KMS-11 (cell line): Measurements from ENCODE around the gene JAK1.

Source experiments
- H2AFZ ChIP-seq: fragments of 200-600 bp; sonication (generic); 2 replicates; pipeline ENCODE4 v1.6.1; 2016; ENCODE audit warnings: antibody characterized with exemption, mixed run types, low read depth
- H3K27ac ChIP-seq: fragments of 200-600 bp; sonication (generic); 2 replicates; pipeline ENCODE4 v1.6.1; 2016; ENCODE audit warnings: mild to moderate bottlenecking, mixed run types
- H3K27me3 ChIP-seq: fragments of 200-600 bp; sonication (generic); 2 replicates; pipeline ENCODE4 v1.6.1; 2017; ENCODE audit warnings: mild to moderate bottlenecking, low read depth, mixed run types, moderate library complexity; ENCODE audit not compliant: insufficient read depth
- H3K36me3 ChIP-seq: fragments of 200-600 bp; sonication (generic); 2 replicates; pipeline ENCODE4 v1.6.1; 2017; ENCODE audit warnings: mild to moderate bottlenecking, mixed run types; ENCODE audit not compliant: insufficient read depth
- H3K4me1 ChIP-seq: fragments of 200-600 bp; sonication (generic); 2 replicates; pipeline ENCODE4 v1.6.1; 2016; ENCODE audit warnings: mild to moderate bottlenecking, low read depth, mixed run types; ENCODE audit not compliant: poor library complexity, severe bottlenecking
- H3K4me2 ChIP-seq: fragments of 200-600 bp; sonication (generic); 2 replicates; pipeline ENCODE4 v1.7.0; 2016; ENCODE audit warnings: mild to moderate bottlenecking, mixed run types
- H3K4me3 ChIP-seq: fragments of 200-600 bp; sonication (generic); IDR thresholded peaks from 2 replicates; pipeline ENCODE4 v1.6.1; 2017; ENCODE audit warnings: low read depth, low read length, mixed read lengths; ENCODE audit not compliant: insufficient read depth
- H3K79me2 ChIP-seq: fragments of 200-600 bp; sonication (generic); 2 replicates; pipeline ENCODE4 v1.6.1; 2016; ENCODE audit warnings: low read depth, mixed run types; ENCODE audit not compliant: insufficient read depth
- H3K9ac ChIP-seq: fragments of 200-600 bp; sonication (generic); 2 replicates; pipeline ENCODE4 v1.6.1; 2016; ENCODE audit warnings: mild to moderate bottlenecking, mixed run types
- H4K20me1 ChIP-seq: fragments of 200-600 bp; sonication (generic); 2 replicates; pipeline ENCODE4 v1.6.1; 2016; ENCODE audit warnings: mild to moderate bottlenecking, mixed run types; ENCODE audit not compliant: insufficient read depth
- CTCF ChIP-seq: fragments of 200-600 bp; sonication (generic); conservative IDR thresholded peaks from 2 replicates; pipeline ENCODE4 v1.6.1; 2017; ENCODE audit warnings: low read depth, mild to moderate bottlenecking, antibody characterized with exemption, low read length, moderate library complexity, mixed read lengths

Gene JAK1

GRCh38 chr1:64981601-64982533, 15.5 kb upstream of the JAK1 start:
- Histone ChIP-seq H3K4me3 (no peak overlapping the region), H3K36me3 (no peaks in the 10 kb centered on the region), H2AFZ (no peak overlapping the region), H3K4me2 (no peak overlapping the region), H4K20me1 (no peaks in the 10 kb centered on the region), H3K27ac (no peak overlapping the region), H3K4me1 (no peaks in the 10 kb centered on the region), H3K79me2 (no peaks in the 10 kb centered on the region), H3K9ac (no peak overlapping the region), H3K27me3 (no peaks in the 10 kb centered on the region)
- no peak for TF ChIP-seq CTCF

GRCh38 chr1:64980745-64981600, 14.6 kb upstream of the JAK1 start:
- no peak overlapping the region for H3K4me2 ChIP-seq
- TF ChIP-seq CTCF = no peak
- H3K4me1 ChIP-seq = no peaks in the 10 kb centered on the region
- no peaks in the 10 kb centered on the region for H3K36me3 ChIP-seq
- no peak overlapping the region for H2AFZ ChIP-seq
- no peak overlapping the region for H3K4me3 ChIP-seq
- H3K27ac ChIP-seq = no peak overlapping the region
- no peaks in the 10 kb centered on the region for H3K79me2 ChIP-seq
- H4K20me1 ChIP-seq = no peaks in the 10 kb centered on the region
- no peaks in the 10 kb centered on the region for H3K27me3 ChIP-seq
- H3K9ac ChIP-seq = no peak overlapping the region

GRCh38 chr1:64979358-64979757, 13.0 kb upstream of the JAK1 start:
- H3K36me3 ChIP-seq = no peaks in the 10 kb centered on the region
- TF ChIP-seq CTCF = no peak
- H3K9ac ChIP-seq = no peak overlapping the region
- no peaks in the 10 kb centered on the region for H3K79me2 ChIP-seq
- no peaks in the 10 kb centered on the region for H4K20me1 ChIP-seq
- no peak overlapping the region for H2AFZ ChIP-seq
- H3K27me3 ChIP-seq = no peaks in the 10 kb centered on the region
- H3K4me3 ChIP-seq = no peak overlapping the region
- H3K4me1 ChIP-seq = no peaks in the 10 kb centered on the region
- H3K4me2 ChIP-seq = no peak overlapping the region
- H3K27ac ChIP-seq = no peak overlapping the region

GRCh38 chr1:64976361-64976760, 10.0 kb upstream of the JAK1 start:
- no peaks in the 10 kb centered on the region for H3K36me3 ChIP-seq
- H3K27ac ChIP-seq = no peak overlapping the region
- no peaks in the 10 kb centered on the region for H3K79me2 ChIP-seq
- TF ChIP-seq CTCF = no peak
- H2AFZ ChIP-seq = no peak overlapping the region
- no peaks in the 10 kb centered on the region for H4K20me1 ChIP-seq
- no peak overlapping the region for H3K4me3 ChIP-seq
- H3K9ac ChIP-seq = no peak overlapping the region
- no peak overlapping the region for H3K4me2 ChIP-seq
- H3K4me1 ChIP-seq = no peaks in the 10 kb centered on the region
- no peaks in the 10 kb centered on the region for H3K27me3 ChIP-seq
